NCI-H460 (cell line): Measurements from ENCODE around the gene RB1. TPM values are rescaled to one million over a fixed set of nuclear protein-coding genes. Genes with fewer than 3 reads are reported as not detected.
"Not testable (repeated sequence)": the region's sequence is repeated elsewhere in the genome, so short reads cannot be mapped to it uniquely, and the experiment has no call there.

Source experiments
- DNase-seq: peaks from one replicate; pipeline ENCODE4 v3.0.0-alpha.2; 2016; ENCODE audit warnings: low read depth; ENCODE audit errors: extremely low read depth
- total RNA-seq: library from RNA; depleted of rRNA; stranded (reverse); fragments of >200 nt; shearing (Covaris generic); gene quantifications from 2 replicates; pipeline ENCODE4 v1.2.3, GENCODE V29; 2014

Gene RB1
- total RNA-seq, 1 experiment from 2014 or later, result 31.7 TPM

DNA sequence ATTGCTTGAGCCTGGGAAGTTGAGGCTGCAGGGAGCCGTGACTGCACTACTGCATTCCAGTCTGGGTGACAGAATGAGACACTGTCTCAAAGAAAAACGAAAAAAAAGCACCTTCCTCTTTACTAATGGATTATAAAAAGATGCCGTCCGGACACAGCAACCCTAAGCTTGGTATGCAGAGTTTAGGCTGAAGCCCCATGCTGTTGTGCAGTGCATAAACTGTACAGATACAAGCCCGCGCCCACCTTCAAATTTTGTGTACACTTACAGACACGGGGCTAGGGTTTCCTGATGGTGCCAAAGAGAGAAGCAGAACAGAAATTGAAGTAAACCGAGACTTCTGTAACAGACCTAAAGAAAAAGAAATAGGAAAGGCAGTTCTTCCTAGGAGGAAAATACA, 100.4 kb downstream of the RB1 start:
- DNase-seq, result no peak

DNA sequence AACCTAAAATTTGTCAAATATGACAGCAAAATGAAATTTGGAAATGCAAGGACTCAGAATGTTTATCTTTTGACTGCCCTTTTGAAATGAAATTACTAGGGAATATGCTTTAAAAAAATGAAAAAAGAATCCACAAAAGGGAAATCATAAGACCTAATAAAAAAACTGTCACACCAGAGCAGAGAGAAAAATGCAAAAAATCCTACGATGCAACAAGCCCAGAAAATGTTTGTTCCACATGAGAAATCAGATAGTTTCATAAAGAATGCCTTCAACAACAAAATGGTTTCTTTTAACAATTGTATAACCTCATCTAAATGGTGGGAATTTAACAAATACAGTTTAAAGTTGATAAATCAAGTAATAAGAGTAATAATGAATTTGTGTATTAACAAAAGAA, 101.4 kb downstream of the RB1 start:
- no peak for DNase-seq

DNA sequence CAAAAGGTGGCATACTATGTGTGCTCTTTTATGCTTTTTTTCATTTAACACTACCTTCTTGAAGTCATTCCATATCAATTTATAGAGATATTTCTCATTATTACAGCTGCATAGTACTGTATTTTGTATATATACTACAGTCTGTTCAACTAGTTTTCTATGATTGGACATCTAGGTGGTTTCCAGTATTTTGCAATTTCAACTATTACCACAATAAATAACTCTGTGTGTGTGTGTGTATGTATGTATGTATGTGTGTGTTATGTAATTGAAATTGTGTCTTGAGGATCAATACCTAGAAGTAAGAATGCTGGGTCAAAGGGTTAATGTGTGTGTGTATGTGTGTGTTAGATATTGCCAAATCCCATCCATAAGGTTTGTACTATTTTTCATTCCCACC, 102.3 kb downstream of the RB1 start:
- no peak for DNase-seq

DNA sequence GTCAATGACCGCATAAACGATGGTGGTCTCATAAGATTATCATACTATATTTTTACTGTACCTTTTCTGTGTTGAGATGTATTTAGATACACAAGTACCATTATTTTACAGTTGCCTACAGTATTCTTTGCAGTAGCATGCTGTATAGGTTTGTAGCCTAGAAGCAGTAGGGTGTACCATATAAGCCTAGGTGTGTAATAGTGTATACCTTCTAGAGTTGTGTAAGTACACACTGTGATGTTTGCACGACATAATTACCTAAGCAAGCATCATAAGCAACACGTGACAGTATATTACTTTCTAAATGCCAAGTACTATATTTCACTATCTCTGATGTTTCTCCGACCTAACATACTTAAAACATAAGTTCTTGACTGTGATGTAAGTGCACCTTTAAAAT, 106.6 kb downstream of the RB1 start:
- no peak for DNase-seq

DNA sequence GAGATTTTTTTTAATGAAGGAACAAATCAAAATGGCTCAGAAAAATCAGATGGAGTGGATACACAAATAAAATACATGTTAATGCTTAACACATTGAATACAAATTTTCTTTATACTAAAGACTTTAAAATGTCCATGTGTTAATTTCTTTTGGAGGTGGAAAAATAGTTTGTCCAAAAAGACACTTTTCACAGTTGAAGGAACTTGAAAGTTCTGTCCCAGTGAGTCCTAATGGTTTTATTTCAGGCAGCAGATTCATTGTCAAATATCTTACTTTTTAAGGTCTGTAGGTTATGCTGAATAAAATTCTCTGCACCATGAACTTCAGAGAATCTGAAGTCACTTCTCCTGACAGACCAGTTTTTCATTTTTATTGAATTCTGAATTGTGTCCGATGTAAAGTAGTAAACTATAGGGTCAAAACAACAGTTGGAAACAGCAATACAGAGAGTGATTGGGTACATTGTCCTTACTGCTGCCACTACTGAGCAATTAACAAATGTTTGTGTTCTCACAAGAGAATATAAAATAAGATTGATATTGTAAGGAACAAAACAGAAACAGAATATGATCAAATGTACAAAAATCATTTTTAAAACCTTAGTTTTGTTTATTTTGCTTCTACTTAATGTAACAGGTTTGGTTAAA, 107.7 kb downstream of the RB1 start:
- DNase-seq, result no peak

DNA sequence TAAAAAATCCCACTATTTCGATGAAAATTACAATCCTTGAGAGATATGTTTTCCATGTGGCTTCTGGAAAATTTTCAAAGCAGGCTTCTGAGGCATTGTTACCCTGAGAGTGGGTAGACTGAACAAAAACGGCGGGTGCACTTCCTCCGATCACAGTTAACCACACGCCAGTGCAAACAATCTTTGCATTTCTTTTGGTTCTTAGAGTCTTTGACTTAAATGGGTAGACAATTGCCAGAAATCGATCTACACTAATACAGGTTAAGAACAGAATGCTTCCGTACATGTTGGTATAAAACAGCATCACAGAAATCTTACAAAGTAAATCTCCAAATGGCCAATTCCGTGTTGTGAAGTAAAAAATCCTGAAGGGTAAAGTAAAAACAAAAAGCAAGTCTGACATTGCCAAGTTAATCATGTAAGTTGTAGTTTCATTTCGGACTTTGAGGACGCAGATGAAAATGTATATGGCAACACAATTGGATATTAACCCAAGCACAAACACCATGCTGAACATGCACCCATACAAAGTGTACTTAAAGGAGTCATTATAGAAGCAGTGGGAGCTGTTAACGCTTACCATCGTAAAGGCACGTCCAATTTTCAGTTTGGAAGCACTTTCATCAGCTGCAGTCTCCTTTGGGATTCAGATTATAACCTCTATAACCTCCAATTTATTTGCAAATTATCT, 108.4 kb downstream of the RB1 start:
- no peak for DNase-seq

DNA sequence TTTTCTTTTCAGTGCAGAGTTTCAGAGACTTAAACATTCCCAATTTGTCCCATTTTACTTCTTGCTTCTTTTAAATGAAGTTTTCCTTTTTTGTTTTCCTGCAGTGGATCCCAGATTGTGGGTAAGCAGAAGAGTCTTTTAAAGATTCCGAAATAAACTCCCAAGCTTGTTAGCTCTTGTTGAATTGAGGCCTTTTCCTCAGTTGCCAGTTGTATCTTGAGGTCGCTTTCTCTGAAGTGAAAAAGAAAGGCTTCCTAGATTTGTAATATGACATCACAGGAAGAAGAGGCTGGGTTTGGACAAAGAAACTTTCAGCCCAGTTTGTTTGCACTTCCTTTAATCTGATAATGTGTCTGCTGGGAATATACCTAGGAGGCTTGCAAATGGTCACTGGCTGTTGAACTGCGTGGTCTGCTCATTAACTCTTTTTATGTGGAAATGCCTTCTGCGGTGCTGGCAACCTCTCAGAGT, 109.4 kb downstream of the RB1 start, which contains the start of gene LPAR6:
Gene LPAR6 (minus strand): TSS at position 233 of the 471 bp plus-strand sequence. CDS start 690 bp downstream, outside the sequence.
- DNase-seq, result no peak

DNA sequence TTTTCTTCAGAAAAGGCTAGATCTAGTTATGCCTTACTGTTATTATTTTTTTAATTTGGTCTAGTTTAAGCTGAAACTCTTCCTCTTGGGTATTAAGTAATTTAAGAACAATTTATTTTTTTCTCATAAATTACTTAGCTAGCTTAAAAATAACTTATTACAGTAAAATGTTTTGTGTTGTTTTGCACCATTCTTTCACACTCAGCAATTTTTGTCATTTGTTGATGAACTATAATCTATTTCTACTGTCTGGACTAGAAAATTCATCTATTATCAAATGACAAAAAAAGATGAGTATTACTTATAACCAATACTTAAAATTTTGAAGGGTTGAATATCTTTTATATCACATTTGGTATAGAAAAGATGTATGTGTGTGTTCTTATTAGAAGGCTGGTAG, 111.0 kb downstream of the RB1 start:
- DNase-seq, result no peak

DNA sequence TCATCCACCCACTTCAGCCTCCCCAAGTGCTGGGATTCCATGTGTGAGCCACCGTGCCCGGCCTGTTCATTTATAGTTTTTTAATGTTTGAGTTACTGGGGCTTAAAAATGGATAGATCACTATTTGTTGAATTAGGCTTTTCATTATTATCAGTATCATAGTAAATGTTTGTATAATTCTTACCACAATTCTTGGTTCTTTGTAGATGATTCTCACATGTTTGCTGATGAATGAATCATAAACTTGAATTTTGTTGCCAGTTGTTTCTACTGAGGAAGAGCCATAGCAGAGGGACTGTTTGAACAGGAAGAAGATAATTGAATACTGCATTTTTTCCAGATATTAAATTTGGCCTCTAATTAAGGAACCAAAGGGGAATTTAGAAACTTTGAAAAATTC, 112.0 kb downstream of the RB1 start:
- DNase-seq, result no peak

DNA sequence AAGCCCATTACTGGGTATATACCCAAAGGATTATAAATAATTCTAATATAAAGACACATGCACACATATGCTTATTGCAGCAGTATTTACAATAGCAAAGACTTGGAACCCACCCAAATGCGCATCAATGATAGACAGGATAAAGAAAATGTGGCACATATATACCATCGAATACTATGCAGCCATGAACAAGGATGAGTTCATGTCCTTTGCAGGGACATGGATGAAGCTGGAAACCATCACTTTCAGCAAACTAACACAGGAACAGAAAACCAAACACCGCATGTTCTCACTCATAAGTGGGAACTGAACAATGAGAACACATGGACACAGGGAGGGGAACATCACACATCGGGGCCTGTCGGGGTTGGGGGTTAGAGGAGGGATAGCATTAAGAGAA, 118.5 kb downstream of the RB1 start:
- not testable (repeated sequence) for DNase-seq

DNA sequence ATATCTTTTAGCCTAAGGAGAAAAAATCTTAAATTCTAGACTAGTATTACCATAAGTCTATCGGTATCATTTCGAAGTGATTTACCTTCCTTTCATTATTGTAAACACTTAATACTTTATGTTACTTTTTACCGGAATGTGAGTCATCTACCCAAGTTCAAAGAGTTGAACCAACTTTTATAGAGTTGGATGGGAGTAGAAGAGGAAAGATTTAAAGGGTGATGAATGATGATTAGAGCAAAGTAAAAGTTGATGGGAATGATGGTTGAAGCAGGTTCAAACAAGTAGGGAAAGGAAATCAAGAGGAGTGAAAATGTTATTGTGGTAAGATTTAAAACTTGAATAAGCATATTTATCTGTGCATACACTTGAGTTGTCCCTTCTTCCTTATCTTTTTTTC, 120.7 kb downstream of the RB1 start:
- DNase-seq, result no peak

DNA sequence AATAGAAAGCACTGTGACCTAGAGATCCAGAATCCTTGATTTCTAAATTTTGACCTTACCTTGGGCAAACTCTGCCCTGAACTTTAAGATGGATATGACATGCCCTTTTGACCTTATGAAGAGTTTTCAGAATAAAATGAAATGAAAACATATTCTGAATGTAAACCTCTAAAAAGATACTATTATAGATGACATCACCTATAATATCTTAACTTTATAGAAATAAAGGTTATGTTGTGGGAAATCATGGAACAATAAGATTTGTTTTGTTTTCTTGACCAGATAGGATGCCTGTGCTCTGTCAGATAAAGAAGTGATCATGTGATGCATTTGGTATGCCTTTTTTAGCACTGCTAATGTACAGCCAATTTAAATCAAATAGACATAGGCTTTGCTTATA, 122.5 kb downstream of the RB1 start:
- DNase-seq, result no peak

DNA sequence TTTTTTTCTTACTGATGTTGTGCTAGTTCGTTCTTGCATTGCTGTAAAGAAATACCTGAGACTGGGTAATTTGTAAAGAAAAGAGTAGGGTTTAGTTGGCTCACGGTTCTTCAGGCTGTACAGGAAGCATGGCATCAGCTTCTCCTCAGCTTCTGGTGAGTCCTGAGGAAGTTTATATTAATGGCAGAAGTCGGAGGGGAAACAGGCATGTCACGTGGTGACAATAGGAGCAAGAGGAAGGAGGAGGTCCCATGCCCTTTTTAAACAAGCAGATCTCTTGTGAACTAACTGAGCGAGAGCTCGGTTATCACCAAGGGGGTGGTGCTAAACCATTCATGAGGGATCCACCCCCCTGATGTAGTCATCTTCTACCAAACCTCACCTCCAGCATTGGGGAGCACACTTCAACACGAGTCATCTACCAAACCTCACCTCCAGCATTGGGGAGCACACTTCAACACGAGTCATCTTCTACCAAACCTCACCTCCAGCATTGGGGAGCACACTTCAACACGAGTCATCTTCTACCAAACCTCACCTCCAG, 123.3 kb downstream of the RB1 start:
- DNase-seq, result not testable (repeated sequence)

DNA sequence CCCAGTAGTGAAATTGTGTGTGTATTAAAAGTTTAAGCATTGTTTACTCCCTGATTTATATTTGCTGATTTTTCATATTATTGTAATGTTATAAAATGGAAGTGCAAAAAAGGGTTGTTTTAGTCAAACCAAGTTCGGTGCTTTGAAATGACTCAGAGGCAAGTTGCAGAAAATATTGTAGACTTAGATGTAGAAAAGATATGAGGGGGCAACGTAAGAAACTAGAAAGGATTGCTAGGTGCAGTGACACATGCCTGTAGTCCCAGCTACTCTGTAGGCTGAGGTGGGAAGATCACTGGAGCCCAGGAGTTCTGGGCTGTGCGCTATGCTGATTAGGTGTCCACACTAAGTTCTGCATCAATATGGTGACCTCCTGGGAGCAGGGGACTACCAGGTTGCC, 125.5 kb downstream of the RB1 start:
- DNase-seq, result no peak

DNA sequence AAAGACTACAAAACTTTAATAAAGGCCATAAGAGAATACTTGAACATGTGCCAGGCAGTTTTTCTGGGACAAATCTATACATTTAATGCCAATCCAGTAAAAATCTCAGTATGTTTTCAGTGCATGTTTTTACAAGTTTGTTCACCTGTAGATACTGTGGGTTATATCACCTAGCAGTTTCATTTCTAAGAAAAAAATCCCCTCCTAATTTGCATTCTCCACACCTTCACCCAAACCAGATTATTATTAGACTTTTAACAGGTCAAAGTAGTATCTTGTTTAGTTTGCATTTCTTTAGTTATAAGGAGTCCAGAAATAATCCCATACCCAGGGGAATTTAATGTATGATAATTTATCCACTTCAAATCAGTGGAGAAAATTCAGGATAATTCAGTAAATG, 126.3 kb downstream of the RB1 start:
- DNase-seq, result no peak

DNA sequence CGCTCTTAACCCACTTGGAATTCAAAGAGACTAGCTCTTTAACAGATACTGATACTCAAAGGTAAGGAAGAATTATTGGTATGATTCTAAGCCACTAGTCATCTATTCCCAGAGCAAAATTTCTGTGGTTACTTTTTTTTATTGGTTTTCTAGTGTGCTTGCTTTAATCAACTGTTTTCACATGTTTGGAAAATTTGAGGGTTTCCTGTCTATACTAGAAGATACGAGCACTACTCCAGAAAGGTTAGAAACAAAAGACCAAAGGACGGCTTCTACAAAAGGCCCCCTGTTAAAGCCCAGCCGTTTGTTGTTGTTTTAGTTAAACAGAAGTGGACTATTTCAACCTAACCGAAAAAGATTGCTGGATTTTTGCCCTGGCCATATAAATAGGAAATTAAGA, 127.9 kb downstream of the RB1 start:
- no peak for DNase-seq

DNA sequence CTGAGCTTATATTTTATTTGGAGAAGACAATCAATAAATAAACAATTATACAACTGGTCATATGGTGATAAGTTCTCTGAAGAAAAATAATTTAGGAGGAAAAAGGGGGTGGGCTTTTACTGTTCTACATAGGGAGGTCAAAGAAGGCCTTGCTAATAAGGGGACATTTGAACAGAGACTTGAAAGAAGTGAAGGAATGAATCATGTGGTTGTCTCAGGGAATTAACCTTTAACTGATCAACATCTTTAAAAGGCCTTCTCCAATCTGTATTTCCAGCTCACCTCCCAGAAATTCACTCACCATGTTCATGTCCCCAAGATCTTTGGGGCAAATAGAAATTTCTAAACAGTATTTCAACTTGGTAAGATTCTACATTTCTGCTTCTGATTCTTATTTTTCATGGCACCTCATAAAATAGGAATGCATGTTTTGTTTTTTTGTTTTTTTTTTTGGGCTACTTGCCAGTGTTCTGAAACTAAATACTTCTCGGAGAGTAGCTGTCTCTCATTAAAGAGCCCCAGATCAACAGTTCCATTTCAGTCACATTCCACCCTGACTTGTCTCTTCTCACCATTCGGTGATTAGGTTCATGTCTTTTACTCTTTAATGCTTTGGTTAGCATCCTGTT, 128.6 kb downstream of the RB1 start:
- DNase-seq, result no peak

DNA sequence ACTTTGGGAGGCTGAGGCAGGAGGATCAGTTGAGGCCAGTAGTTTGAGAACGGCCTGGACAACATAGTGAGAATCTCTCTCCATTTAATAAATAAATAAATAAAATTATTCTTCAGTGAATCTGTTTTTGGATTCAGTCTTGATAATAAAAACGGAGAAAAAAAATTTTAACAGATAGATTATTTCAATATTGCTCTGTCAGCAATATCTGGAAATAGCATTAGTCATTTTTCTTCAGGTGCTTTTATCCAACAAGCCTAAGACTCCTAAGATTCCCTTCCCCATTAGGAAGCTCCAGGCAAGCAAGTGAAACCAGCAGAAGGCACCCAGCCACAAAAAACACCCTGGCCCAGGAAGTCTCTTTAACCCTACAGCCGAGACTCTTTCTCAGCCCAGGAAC, 130.6 kb downstream of the RB1 start:
- DNase-seq, result no peak

DNA sequence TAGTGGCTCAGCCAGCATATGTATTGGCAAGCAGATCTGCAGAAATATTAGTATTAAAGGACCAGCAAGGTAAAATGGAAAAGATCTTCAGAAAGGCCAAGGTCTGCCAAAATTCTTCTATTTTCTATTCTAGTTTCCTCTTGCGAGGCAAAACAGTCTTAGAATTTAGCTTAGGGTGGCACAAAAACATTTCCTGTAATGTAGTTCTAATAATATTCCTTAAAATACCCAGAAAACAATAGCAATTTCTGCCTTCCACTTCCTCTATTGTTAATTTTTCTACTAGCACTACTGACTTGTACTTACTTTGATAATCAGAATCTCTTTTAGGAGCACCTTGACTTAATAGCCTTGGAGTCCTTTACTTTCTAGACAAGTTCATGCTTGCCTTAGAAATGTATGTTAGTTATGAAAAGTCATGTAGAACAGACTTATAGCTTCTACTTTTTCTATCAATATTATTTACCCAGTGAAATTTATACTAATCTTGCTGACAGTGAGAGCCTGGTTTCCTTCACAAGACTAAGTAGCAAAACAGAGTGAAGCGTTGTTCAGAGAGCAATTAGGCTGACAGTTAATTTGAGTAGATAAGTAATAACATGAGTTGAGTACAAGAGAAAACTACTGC, 133.2 kb downstream of the RB1 start:
- DNase-seq, result no peak

DNA sequence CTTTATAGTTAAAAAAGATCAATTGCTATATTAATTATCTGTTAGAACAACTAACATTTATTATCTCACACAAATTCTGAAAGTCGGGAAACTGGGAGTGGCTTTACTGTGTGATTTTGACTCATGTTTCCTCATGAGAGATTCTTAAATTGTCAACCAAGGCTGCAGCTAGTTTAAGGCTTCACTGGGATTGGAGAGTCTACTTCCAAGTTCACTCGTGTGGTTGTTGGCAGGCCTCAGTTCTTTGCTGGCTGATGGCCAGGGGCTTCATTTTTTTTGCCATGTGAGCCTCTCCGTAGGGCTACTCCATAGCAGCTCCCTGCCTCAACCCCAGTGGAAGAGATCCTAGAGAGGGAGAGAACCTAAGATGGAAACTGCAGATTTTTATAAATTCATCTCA, 133.8 kb downstream of the RB1 start:
- no peak for DNase-seq
